GM18868 (cell line): ENCODE data around the gene SYNDIG1.

Source experiments
- ATAC-seq: cut with Tn5 transposase; IDR thresholded peaks from one replicate; pipeline ENCODE4 v1.9.1; 2021; ENCODE audit warnings: mild to moderate bottlenecking, moderate library complexity; ENCODE audit not compliant: unreplicated experiment

Gene SYNDIG1

GRCh38 chr20:24470746-24471582 lies 1.5 kb downstream of the SYNDIG1 start:
- ATAC-seq: no peak

- ATAC-seq: no peak
These were observed 3.0 kb downstream of the SYNDIG1 start for GRCh38 chr20:24472426-24472825.

- no peak for ATAC-seq
These were observed 4.2 kb downstream of the SYNDIG1 start for GRCh38 chr20:24473435-24474223.

DNA sequence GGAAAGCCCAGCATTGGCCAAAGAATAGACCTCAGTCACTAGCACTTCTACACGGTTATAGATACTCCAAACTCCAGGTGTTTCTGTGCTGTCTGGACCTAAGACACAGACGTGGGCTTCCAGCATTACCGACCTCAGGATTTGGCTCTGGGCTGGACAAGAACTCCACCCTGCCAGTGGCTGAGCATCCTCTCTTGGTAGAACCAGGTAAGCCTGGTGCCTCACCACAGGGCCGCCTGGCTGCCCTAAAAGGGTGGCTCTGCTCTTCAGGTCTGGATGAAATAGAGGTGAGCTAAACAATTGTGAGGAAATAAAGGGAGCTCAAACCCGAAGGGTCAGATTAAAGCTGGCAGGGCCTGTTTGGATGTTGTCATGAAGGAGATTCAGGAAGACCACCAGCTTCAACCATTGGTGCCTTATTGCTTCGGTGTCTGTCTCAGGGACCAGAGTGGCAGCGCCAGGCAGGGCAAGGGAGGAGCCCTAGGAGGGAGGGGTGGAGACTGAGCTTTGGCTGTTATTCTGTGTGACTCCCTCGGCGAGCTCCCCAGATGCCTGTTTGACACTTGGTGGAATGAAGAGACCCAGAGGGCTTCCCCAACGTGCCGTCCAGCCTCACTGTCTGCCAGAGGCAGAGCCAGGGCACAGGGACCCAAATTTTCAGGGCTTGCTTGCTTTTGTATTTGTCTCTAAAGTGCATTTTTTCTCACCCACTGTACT lies 8.6 kb downstream of the SYNDIG1 start:
- no peak for ATAC-seq

DNA sequence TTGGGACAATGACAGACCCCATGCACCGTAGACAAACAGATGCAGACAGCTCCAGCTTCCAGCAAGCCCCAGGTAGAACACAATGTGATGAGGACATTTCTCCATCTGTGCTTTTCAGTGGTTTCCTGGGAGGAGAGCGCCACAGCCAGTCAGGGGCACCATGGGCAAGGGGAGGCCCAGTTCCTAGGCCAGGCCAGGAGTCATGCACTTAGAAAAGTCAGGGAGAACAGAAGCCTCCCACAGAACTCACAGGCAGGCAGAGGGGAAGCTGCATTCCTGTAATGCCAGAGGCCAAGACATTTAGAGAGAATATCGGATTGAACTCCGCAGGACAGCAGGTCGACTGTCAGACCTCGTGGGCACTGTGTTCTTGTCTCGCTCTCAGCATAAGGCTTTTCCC lies 9.2 kb downstream of the SYNDIG1 start:
- ATAC-seq: no peak

GRCh38 chr20:24479106-24479505 lies 9.7 kb downstream of the SYNDIG1 start:
- no peak for ATAC-seq

- ATAC-seq: no peak
These were observed 10.2 kb downstream of the SYNDIG1 start for GRCh38 chr20:24479595-24479994.

GRCh38 chr20:24480509-24480908 lies 11.1 kb downstream of the SYNDIG1 start:
- no peak for ATAC-seq

DNA sequence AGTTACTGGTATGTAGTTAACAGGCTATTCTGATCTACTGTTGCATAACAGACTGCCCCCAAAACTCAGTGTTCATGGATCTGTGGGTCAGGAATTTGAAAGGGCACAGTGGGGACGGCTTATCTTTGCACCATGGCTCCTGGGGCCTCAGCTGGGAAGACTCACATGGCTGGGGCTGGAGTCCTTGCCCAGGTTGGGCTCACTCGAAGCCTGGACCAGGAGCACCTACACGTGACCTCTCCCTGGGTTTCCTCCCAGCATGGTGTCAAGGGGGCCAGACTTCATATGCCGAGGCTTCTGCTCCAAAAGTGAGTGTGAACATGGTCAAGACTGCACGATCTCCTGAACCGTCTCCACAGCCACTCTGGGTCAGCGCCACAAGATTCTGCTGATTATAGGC lies 11.7 kb downstream of the SYNDIG1 start:
- no peak for ATAC-seq

DNA sequence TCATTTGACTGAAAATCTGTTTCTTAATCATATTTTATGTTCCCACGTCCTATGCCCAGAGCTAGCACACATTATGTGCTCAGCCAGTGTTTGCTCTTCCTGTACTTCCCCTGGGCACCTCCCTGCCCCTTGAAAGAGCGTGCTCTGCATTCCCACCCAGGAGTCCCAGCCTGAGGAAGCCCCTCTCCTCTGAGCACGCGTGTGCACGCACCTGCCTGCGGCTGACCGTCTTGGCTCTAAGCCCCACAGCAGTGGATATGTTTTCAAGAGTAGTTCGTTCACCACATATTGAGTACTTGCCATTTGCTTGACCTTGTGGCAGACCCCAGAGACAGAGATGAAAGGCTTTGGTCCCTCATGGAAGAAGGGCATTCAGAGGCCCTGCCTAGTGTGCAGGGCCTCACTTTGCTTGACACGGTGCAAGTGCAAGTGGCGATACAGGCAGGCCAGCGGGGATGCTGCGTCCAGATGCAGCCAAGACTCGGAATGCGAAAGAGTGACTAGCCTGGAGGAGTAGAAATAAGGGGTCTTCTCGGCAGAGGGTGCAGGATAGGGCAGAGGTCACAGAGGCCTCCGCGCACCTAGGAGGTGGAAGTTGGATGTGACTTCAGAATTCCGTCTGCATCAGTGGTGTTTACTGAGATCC lies 14.1 kb downstream of the SYNDIG1 start:
- no peak for ATAC-seq

GRCh38 chr20:24484081-24484450 lies 14.6 kb downstream of the SYNDIG1 start:
- no peak for ATAC-seq

DNA sequence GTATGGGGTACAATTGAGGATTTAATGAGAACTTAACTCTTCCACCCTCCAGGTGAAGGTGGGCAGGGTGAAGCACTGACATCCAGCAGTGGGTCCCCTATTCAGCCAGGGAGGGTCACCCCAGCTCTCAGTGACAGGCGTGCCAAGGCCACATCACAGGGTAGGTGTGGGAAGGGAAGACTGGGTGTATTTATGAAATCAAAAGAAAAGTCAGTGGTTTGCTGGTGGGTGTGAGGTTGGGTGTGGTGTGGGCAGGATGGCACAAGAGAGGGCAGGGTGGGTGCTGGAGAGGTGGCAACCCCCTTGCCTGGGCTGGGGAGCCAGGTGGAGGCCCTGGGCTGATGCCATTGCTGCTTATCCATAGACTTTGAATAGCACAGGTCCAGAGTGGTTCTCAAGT lies 16.6 kb downstream of the SYNDIG1 start:
- ATAC-seq: no peak

DNA sequence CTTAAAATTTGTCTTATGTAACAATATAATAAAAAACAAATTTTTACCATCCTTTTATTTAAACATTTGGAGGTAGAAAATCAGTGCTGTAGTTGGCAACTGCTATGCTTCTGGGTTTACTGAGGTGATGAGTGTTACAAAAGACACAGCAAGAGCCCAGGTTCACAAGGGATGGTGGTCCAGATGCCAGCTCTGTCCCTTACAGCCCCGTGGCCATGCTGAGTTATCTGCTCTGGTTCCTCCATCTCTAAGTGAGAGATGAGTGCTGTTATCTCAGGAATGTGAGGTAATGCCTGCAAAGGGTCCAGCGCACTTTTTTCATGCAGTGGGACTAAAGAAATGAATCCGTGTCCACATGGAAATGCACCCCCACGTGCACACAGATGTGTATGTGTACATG lies 17.8 kb downstream of the SYNDIG1 start:
- no peak for ATAC-seq

GRCh38 chr20:24487648-24488047 lies 18.2 kb downstream of the SYNDIG1 start:
- ATAC-seq: no peak

GRCh38 chr20:24488064-24488799 lies 18.8 kb downstream of the SYNDIG1 start:
- no peak for ATAC-seq

DNA sequence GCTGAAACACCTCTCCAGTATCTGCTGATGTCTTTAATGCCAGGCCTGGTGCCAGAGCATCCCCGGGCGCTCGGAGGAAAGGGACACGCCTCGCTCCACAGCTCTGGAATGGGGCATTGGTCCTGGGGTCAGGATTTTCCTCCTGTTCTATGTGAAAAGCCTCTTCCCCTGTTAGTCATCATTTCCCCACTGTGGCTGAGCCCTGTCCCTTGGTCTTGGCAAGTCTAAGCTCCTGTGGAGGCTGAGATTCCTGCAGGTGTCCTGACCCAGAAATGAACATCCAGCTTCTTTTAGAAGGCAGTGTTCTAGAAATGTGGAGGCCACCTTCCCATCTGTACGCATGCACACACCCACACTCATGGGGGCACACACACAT lies 19.4 kb downstream of the SYNDIG1 start:
- ATAC-seq: no peak

DNA sequence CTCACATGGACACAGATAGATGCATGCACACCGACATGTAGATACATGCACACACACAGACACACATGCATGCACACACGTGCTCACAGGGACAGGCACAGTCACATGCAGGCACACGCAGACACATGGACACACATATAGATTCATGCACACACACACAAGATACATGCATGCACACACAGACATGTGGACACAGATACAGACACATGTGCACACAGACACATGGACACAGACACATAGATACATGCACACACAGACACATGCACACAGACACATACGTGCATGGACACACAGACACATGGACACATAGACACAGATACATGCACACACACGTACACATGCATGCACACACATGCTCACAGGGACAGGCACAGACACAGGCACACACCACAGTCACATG lies 19.8 kb downstream of the SYNDIG1 start:
- ATAC-seq: no peak

GRCh38 chr20:24489631-24490260 lies 20.3 kb downstream of the SYNDIG1 start:
- ATAC-seq: no peak

- ATAC-seq: no peak
These were observed 21.2 kb downstream of the SYNDIG1 start for GRCh38 chr20:24490598-24490997.
